Activated naive CD8-positive, alpha-beta T cell (primary cell): ENCODE results near the gene ENOX2.

Source experiments
- H3K27ac Mint-ChIP-seq: one replicate; pipeline ENCODE4 v1.8.0; 2021; ENCODE audit warnings: mixed read lengths
- H3K27me3 Mint-ChIP-seq: one replicate; pipeline ENCODE4 v1.8.0; 2021; ENCODE audit warnings: mixed read lengths
- H3K36me3 Mint-ChIP-seq: one replicate; pipeline ENCODE4 v1.8.0; 2021; ENCODE audit warnings: mixed read lengths
- H3K4me1 Mint-ChIP-seq: one replicate; pipeline ENCODE4 v1.8.0; 2021; ENCODE audit warnings: low read depth, mixed read lengths
- H3K4me3 Mint-ChIP-seq: one replicate; pipeline ENCODE4 v1.8.0; 2021; ENCODE audit warnings: mild to moderate bottlenecking, mixed read lengths
- H3K9me3 Mint-ChIP-seq: one replicate; pipeline ENCODE4 v1.8.0; 2021; ENCODE audit warnings: low read depth, mixed read lengths

Gene ENOX2

DNA sequence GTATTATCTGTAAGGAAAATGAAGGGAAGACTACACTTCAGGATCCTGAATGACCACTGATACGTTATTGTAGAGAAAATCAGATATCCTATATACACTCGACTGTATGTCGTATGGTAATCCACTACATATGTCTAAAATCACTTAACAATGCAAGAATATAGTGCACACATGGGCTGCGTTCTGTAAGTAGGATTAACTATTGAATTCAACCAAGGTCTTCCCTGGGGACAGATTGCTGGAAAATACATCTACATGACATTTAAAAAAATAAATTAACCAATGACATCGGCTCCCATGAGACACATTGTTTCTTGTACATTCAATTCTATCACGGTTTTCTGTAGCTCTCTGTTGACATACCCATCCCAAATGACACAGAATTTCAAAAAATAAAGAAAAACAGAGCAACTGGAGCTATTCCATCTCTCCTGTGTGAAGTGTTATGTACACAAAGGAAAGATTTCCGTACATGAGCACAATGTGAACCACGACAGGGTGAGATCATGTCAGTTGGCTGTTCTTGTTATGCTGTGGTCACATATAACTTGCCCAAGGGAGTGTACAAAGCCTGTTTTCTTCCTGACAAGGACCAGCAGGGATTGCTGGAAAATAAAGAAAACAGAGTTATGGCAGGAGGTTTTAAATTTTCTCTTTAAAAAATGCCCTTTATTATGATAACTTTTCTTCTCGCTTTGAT lies 6.1 kb downstream of the ENOX2 start:
- Mint-ChIP-seq H3K4me1 (peaks cover 6% of the 10 kb centered on the region), H3K4me3 (no peak overlapping the region), H3K36me3 (peaks cover 14% of the 10 kb centered on the region), H3K9me3 (no peaks in the 10 kb centered on the region), H3K27me3 (no peaks in the 10 kb centered on the region), H3K27ac (no peak overlapping the region)

DNA sequence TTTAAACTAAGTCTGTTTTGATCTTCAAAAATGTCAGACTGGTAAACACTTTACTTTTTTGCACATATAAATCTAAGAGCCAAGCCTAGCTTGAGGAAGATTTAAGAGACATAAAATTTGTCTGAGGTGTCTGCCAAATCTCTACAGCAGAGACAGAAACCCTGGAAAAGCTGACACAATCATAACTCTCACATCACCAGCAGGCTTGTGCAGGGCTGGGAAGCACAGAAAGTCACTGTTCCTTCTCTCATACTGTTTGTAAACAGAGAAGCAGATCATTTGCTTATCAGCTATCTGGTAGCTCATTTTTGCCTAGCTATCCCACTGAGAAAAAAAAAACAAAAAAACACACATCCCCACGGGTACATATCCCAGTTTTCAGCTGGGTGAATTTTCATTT lies 7.0 kb downstream of the ENOX2 start:
- Mint-ChIP-seq H3K4me1 (peaks cover 2% of the 10 kb centered on the region), H3K9me3 (no peaks in the 10 kb centered on the region), H3K27ac (no peak overlapping the region), H3K27me3 (no peaks in the 10 kb centered on the region), H3K4me3 (no peak overlapping the region), H3K36me3 (peaks cover 14% of the 10 kb centered on the region)

DNA sequence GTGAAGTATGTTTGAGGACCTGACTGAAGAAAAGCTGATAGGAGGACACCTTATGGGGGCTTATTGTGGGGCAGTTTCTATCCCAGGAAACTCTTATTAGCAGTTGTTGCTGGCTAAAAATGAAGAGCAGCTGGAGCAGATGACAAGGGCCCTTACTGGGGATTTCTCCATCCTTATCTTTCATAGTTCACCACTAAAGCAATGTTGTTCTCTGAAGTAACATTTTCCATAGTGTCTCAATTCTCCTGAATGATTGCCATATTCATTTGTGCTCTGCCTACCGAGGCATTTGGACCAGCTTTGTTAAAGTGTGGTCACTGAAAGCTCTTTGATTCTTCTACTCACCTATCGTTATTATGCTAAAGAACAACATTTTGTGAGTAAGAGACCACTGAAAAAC lies 7.7 kb downstream of the ENOX2 start:
- Mint-ChIP-seq H3K4me1 (peaks cover 3% of the 10 kb centered on the region), H3K36me3 (peaks cover 10% of the 10 kb centered on the region), H3K4me3 (no peak overlapping the region), H3K9me3 (no peaks in the 10 kb centered on the region), H3K27ac (no peak overlapping the region), H3K27me3 (no peaks in the 10 kb centered on the region)

GRCh38 chrX:130893356-130894085 lies 9.5 kb downstream of the ENOX2 start:
- H3K4me3 Mint-ChIP-seq = no peak overlapping the region
- no peaks in the 10 kb centered on the region for H3K9me3 Mint-ChIP-seq
- peaks cover 8% of the 10 kb centered on the region for H3K36me3 Mint-ChIP-seq
- no peak overlapping the region for H3K27ac Mint-ChIP-seq
- peaks cover 9% of the 10 kb centered on the region for H3K4me1 Mint-ChIP-seq
- H3K27me3 Mint-ChIP-seq = no peaks in the 10 kb centered on the region

GRCh38 chrX:130887376-130887775 lies 15.6 kb downstream of the ENOX2 start:
- peaks cover 20% of the 10 kb centered on the region for H3K4me1 Mint-ChIP-seq
- H3K36me3 Mint-ChIP-seq = peaks cover under 1% of the 10 kb centered on the region
- no peak overlapping the region for H3K27ac Mint-ChIP-seq
- H3K9me3 Mint-ChIP-seq = no peaks in the 10 kb centered on the region
- H3K4me3 Mint-ChIP-seq = no peak overlapping the region
- no peaks in the 10 kb centered on the region for H3K27me3 Mint-ChIP-seq

DNA sequence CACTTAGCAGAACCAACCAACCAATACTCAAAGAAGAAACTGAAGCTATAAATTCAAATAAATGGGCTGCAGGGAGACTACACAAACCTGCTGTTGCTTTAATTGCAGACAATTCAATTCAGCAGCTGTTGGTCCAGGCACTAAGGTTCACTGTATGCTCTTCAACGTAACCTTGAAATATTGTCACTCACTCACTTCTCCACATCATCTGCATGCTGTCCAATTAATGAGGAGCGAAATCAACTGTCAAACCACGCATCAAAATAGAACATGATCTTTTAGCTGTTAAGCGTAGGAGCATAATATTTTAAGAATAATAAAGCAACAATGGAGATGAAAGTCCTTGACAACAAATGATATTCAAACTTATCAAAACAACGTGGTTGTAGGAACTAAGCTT lies 17.0 kb downstream of the ENOX2 start:
- Mint-ChIP-seq H3K4me1 (peaks cover 23% of the 10 kb centered on the region), H3K27ac (no peak overlapping the region), H3K9me3 (no peaks in the 10 kb centered on the region), H3K4me3 (no peak overlapping the region), H3K27me3 (no peaks in the 10 kb centered on the region), H3K36me3 (no peaks in the 10 kb centered on the region)

DNA sequence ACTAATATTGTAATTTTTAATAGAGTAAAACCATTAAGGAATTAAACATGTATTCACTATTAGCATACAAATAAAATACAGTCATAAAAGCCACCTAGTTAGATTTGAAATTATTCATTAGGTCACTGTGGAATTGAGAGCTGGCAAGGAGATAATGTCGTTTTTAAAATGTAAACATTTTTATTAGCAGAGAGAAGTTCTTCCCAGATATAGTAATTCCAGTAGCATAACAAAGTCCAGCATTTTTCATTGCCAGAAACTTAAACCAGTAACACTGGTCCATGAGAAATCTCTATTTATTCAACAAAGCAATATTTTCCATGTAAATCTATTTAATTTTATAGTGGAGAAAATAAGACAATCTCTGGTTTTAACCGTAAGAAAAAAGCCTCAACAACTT lies 17.5 kb downstream of the ENOX2 start:
- Mint-ChIP-seq H3K27ac (no peak overlapping the region), H3K4me1 (peaks cover 23% of the 10 kb centered on the region), H3K27me3 (no peaks in the 10 kb centered on the region), H3K4me3 (no peak overlapping the region), H3K9me3 (no peaks in the 10 kb centered on the region), H3K36me3 (no peaks in the 10 kb centered on the region)

GRCh38 chrX:130884627-130885026 lies 18.4 kb downstream of the ENOX2 start:
- H3K9me3 Mint-ChIP-seq = no peaks in the 10 kb centered on the region
- no peak overlapping the region for H3K27ac Mint-ChIP-seq
- H3K27me3 Mint-ChIP-seq = no peaks in the 10 kb centered on the region
- H3K4me3 Mint-ChIP-seq = no peak overlapping the region
- H3K36me3 Mint-ChIP-seq = no peaks in the 10 kb centered on the region
- H3K4me1 Mint-ChIP-seq = peaks cover 15% of the 10 kb centered on the region

- peaks cover 10% of the 10 kb centered on the region for H3K4me1 Mint-ChIP-seq
- no peaks in the 10 kb centered on the region for H3K27me3 Mint-ChIP-seq
- no peaks in the 10 kb centered on the region for H3K9me3 Mint-ChIP-seq
- H3K4me3 Mint-ChIP-seq = no peak overlapping the region
- H3K36me3 Mint-ChIP-seq = peaks cover 4% of the 10 kb centered on the region
- no peak overlapping the region for H3K27ac Mint-ChIP-seq
Measured at GRCh38 chrX:130879869-130880268, 23.1 kb downstream of the ENOX2 start.

DNA sequence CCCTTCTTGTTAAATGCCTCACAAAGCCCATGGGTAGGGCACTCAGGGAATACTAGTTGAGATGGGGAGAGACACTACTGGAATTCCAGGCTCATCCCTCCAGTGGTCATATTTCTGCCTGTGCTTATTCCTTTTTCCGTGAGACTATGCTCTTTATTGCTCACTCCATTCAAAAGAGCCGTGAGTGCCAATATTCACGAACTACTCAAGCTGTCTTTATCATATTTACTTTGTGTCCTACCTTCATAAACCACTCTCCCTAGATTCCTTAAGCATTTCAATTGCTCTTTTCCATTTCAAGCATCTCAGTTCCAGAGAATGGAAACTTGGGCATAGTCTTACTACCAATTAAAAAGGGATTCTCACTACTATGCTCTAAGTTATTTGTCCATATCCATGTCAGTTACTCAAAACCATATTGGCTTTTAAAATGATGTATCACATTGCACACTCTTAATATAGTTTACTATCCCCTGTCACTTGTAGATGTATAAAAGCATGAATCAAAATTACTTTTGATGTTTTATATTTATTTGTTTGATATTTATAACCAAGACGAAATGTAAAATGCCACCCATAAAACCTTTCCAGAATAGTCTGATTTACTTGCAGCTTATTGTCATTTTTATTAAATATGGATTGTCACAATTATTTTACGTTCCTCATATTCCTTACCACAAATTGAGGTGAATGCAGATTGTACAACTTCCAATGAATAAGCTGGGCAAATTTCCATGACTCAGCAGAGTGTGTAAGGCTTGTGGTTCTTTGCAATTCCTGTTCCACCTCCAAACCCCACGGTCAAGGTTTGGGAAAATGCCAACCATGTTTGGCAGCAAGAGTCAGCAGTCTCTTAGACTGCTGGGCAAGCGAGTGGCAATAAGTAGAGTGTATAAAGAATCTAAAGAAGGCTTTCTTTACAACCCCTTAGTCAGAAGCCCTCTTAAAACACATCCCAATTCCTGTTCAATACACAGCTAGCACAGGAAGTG lies 24.4 kb downstream of the ENOX2 start:
- Mint-ChIP-seq H3K4me1 (peaks cover 20% of the 10 kb centered on the region), H3K27ac (no peak overlapping the region), H3K4me3 (no peak overlapping the region), H3K27me3 (no peaks in the 10 kb centered on the region), H3K36me3 (peaks cover 9% of the 10 kb centered on the region), H3K9me3 (no peaks in the 10 kb centered on the region)

GRCh38 chrX:130877892-130878341 lies 25.1 kb downstream of the ENOX2 start:
- H3K27me3 Mint-ChIP-seq = no peaks in the 10 kb centered on the region

DNA sequence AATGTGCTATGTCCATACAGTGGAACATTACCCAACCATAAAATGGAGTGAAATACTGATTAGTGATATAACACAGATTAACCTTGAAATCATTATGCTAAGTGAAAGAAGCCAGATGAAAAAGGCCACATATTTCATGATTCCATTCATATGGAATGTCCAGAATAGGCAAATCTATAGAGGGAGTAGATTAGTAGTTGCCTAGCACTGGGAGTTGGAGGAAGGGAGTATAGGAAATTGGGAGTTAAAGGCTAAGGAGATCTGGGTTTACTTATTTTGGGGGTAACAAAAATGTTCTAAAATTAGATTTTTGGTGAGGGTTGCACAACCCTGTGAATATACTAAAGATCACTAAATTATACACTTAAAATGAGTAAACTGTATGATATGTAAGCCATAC lies 26.8 kb downstream of the ENOX2 start:
- no peaks in the 10 kb centered on the region for H3K9me3 Mint-ChIP-seq
- peaks cover 19% of the 10 kb centered on the region for H3K4me1 Mint-ChIP-seq
- H3K27ac Mint-ChIP-seq = no peak overlapping the region
- H3K4me3 Mint-ChIP-seq = no peak overlapping the region
- no peaks in the 10 kb centered on the region for H3K27me3 Mint-ChIP-seq
- H3K36me3 Mint-ChIP-seq = peaks cover 10% of the 10 kb centered on the region

More at GRCh38 chrX:130877892-130878341, 25.1 kb downstream of the ENOX2 start:
- Mint-ChIP-seq H3K4me1 (peaks cover 20% of the 10 kb centered on the region), H3K36me3 (peaks cover 10% of the 10 kb centered on the region), H3K27ac (no peak overlapping the region), H3K4me3 (no peak overlapping the region), H3K9me3 (no peaks in the 10 kb centered on the region)

DNA sequence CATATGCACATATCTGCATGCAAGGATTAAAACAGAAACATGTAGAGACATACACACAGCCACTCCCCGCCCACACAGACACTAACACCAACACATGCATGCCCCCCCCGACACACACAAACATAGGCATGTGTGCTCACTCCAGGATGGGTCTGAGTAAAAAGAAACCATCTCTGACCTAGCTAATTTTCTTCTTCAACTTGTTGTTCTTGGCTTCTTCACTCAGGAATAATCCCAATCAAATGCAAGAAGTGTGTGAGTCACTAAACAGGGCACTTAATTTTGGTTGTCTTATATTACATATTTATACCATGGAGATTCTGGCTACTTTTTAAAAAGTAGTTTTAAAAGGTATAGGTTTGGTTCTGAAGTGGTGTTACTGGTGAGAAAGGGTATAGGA lies 28.3 kb downstream of the ENOX2 start:
- H3K4me3 Mint-ChIP-seq = no peak overlapping the region
- H3K9me3 Mint-ChIP-seq = no peaks in the 10 kb centered on the region
- peaks cover 19% of the 10 kb centered on the region for H3K4me1 Mint-ChIP-seq
- H3K27ac Mint-ChIP-seq = no peak overlapping the region
- H3K36me3 Mint-ChIP-seq = peaks cover 10% of the 10 kb centered on the region
- H3K27me3 Mint-ChIP-seq = no peaks in the 10 kb centered on the region

GRCh38 chrX:130869239-130869638 lies 33.8 kb downstream of the ENOX2 start:
- Mint-ChIP-seq H3K9me3 (no peaks in the 10 kb centered on the region), H3K4me1 (peaks cover 7% of the 10 kb centered on the region), H3K4me3 (no peak overlapping the region), H3K27me3 (no peaks in the 10 kb centered on the region), H3K27ac (no peak overlapping the region), H3K36me3 (peaks cover 3% of the 10 kb centered on the region)

DNA sequence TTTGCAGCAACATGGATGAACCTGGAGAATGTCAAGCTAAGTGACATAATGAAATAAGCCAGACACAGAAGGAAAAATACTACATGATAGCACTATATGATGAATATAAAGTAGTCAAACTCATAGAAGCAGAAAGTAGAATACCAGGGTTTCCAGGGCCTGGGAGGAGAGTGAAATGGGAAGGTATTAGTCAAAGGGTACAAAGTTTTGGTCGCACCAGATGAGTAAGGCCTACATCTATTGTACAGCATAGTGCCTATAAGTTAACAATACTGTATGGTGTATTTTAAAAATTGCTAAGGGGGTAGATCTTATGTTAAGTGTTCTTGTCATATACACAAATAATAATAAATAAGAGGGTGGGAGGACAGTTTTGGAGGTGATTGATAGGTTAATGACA lies 41.5 kb downstream of the ENOX2 start:
- Mint-ChIP-seq H3K4me3 (no peak overlapping the region), H3K9me3 (no peaks in the 10 kb centered on the region), H3K36me3 (peaks cover 6% of the 10 kb centered on the region), H3K27me3 (no peaks in the 10 kb centered on the region), H3K27ac (no peak overlapping the region), H3K4me1 (peaks cover 12% of the 10 kb centered on the region)
